Neural cell (in vitro differentiated cells): ENCODE measurements around the gene ACP1.

ENCODE experiments used
- CTCF ChIP-seq: fragments of 450-650 bp; IDR thresholded peaks from 2 replicates; pipeline ENCODE4 v1.5.1; 2014; ENCODE audit warnings: antibody characterized with exemption, mild to moderate bottlenecking, moderate library complexity; ENCODE audit not compliant: poor library complexity, severe bottlenecking
- EZH2 ChIP-seq: fragments of 200-600, 300-800 bp; shearing (Covaris generic), sonication (generic); IDR thresholded peaks from 2 replicates; pipeline ENCODE4 v1.6.1; 2014; ENCODE audit warnings: antibody characterized with exemption, low read length, borderline replicate concordance, mild to moderate bottlenecking; ENCODE audit not compliant: insufficient read depth, poor library complexity, severe bottlenecking
- MXI1 ChIP-seq: fragments of 450-650 bp; conservative IDR thresholded peaks from 2 replicates; pipeline ENCODE4 v1.6.1; 2014; ENCODE audit warnings: antibody characterized with exemption, mild to moderate bottlenecking; ENCODE audit not compliant: poor library complexity, severe bottlenecking
- REST ChIP-seq: IDR thresholded peaks from 2 replicates; pipeline ENCODE4 v1.6.1; 2012; ENCODE audit warnings: borderline replicate concordance

GRCh38 chr2:282371-283263 lies 17.9 kb downstream of the ACP1 start:
- TF ChIP-seq CTCF (no peak), REST (no peak), EZH2 (no peak), MXI1 (no peak)
